ENCODE measurements around the gene ROBO4. TPM values are rescaled to one million over a fixed set of nuclear protein-coding genes. Genes with fewer than 3 reads are reported as not detected.

ROBO4 gene
- total RNA-seq, 4 donors from 2014 or later, result 13.9 to 33.6 (median 23.4) TPM

DNA sequence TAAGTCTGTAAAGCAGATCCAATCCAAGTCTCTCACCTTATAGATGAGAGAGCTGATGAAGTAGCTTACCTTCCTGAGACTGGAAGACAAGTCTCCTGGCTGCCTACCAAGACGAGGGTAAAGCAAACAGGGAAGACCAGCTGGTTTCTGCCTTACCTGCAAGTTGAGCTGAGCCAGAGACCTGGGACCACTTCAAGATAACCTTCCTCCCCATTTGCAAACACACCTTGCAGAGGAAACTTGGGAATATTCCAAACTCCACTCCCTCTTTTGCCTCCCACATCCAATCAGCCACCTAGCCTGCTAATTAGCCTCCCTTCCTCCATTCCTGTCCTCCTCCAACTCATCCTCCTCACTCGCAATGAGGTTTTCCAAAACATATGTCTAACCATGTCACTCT is 55.8 kb downstream of the ROBO4 start:
- no peaks in the 10 kb centered on the region for H3K9me3 ChIP-seq
- peaks cover 0 to 34% (median 20%) of the 10 kb centered on the region in 3 donors for H3K4me1 ChIP-seq
- peaks cover 93% of the 10 kb centered on the region for H3K27me3 ChIP-seq
- 44 to 74% methylated on average over 1 to 2 of the region's 2 CpGs for WGBS, 2 donors (ENCODE audit: low coverage in 1 of 2)
- no peak overlapping the region for H3K27ac ChIP-seq
- no peaks in the 10 kb centered on the region for H3K36me3 ChIP-seq
- TF ChIP-seq POLR2A (IDR thresholded peaks at IDR 0.05) (no peak), POLR2AphosphoS5 (IDR thresholded peaks at IDR 0.05) (no peak), EP300 (IDR thresholded peaks at IDR 0.05) (no peak)
- TF ChIP-seq, protein P1, sequence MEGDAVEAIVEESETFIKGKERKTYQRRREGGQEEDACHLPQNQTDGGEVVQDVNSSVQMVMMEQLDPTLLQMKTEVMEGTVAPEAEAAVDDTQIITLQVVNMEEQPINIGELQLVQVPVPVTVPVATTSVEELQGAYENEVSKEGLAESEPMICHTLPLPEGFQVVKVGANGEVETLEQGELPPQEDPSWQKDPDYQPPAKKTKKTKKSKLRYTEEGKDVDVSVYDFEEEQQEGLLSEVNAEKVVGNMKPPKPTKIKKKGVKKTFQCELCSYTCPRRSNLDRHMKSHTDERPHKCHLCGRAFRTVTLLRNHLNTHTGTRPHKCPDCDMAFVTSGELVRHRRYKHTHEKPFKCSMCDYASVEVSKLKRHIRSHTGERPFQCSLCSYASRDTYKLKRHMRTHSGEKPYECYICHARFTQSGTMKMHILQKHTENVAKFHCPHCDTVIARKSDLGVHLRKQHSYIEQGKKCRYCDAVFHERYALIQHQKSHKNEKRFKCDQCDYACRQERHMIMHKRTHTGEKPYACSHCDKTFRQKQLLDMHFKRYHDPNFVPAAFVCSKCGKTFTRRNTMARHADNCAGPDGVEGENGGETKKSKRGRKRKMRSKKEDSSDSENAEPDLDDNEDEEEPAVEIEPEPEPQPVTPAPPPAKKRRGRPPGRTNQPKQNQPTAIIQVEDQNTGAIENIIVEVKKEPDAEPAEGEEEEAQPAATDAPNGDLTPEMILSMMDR (IDR thresholded peaks at IDR 0.05), result no peak
- no peak overlapping the region for H3K4me3 ChIP-seq
- ATAC-seq, result no peak

DNA sequence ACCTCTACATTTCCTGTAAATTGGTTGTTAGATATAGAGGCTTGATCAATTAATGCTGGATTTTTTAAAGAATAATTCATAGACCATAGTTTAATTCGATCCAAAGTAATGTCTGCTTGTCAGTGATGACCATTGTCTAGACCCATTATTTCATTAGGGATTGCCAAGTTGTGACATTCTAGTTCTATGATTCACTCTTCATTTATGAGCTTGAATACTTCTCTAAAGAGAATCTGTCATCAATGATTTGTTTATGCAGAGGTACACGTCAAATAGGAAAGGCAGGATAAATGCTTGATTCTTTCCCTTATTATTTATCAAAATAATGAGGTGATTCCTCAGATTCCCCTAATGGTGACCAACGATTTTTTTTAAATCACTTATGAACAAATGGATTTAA is 56.5 kb downstream of the ROBO4 start:
- ATAC-seq, result no peak
- peaks cover 87% of the 10 kb centered on the region for H3K27me3 ChIP-seq

DNA sequence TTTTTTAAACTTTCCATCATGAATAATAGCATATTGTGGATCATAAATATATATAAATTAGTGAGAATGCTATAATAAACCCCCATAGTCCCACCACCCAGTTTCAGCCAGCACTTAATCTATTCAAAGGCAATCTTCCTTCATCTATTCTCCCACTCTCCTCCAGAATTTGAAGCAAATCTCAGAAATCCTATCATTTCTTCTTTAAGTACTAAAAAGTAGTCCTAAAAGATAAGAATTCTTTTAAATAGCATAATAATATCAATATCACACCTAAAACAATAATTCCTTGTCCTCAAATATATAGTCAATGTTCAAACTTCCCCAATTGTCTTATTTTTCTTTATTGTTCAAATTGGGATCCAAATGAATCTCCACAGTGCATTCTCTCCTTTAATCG is 57.0 kb downstream of the ROBO4 start:
- H3K27me3 ChIP-seq, result peaks cover 81% of the 10 kb centered on the region

More for the DNA sequence above, 56.5 kb downstream of the ROBO4 start:
- no peaks in the 10 kb centered on the region for H3K36me3 ChIP-seq
- 39 to 46% methylated on average over 3 of the region's 3 CpGs for WGBS, 2 donors (ENCODE audit: low coverage in 1 of 2)
- no peak for TF ChIP-seq POLR2A (IDR thresholded peaks at IDR 0.05)
- TF ChIP-seq EP300 (IDR thresholded peaks at IDR 0.05), result no peak
- TF ChIP-seq POLR2AphosphoS5 (IDR thresholded peaks at IDR 0.05), result no peak
- TF ChIP-seq, protein P1 (IDR thresholded peaks at IDR 0.05), result no peak
- no peaks in the 10 kb centered on the region for H3K9me3 ChIP-seq
- peaks cover 0 to 38% (median 20%) of the 10 kb centered on the region in 3 donors for H3K4me1 ChIP-seq
- no peak overlapping the region for H3K27ac ChIP-seq
- H3K4me3 ChIP-seq, result no peak overlapping the region

DNA sequence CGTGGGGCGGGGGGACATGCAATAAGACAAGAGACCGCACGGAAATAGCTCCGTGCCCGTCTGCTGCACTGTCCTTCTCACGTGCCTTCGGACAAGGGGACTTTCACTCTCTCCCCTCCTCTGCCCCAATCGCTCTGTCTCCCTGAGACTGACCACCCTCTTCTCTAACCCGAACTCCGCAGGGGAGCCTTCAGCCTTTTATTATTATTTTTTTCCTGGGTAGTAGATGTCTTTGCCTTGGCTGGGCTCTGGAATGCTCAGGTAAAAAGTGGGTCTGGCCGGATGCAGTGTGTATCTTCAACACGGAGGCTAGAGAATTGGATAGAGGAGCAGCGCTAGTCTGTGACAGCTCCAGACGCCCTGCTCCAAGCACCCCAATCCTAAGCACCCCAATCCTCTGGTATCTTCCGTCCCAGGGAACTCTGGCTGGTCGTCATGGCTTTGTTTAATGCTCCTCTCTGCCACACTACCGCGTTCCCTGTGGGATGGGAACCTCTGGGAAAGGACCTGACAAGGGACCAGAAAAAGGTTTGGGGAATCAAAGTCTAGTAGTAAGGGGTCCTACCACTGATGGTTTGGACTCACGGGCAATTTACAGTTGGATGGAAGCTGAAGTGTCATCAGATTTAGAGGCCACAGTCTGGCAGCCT is 57.6 kb downstream of the ROBO4 start:
- no peak overlapping the region for H3K27ac ChIP-seq
- peaks cover 76% of the 10 kb centered on the region for H3K27me3 ChIP-seq
- H3K9me3 ChIP-seq, result no peaks in the 10 kb centered on the region
- peak overlapping the region in 1 of 2 donors; percentile 46 for H3K4me3 ChIP-seq
- TF ChIP-seq, protein P1 (IDR thresholded peaks at IDR 0.05), result no peak
- TF ChIP-seq POLR2A (IDR thresholded peaks at IDR 0.05), result no peak
- TF ChIP-seq EP300 (IDR thresholded peaks at IDR 0.05), result no peak
- TF ChIP-seq POLR2AphosphoS5 (IDR thresholded peaks at IDR 0.05), result no peak
- H3K4me1 ChIP-seq, result peaks cover 0 to 40% (median 20%) of the 10 kb centered on the region in 3 donors
- no peak for ATAC-seq
- H3K36me3 ChIP-seq, result no peaks in the 10 kb centered on the region
- 8% methylated on average over 11 of the region's 20 CpGs; no CpG with 5 or more reads in 1 of the 2 donors for WGBS, 2 donors (ENCODE audit: low coverage in 1 of 2)

More for the DNA sequence above, 57.0 kb downstream of the ROBO4 start:
- no peak for TF ChIP-seq POLR2AphosphoS5 (IDR thresholded peaks at IDR 0.05)
- TF ChIP-seq EP300 (IDR thresholded peaks at IDR 0.05), result no peak
- TF ChIP-seq, protein P1 (IDR thresholded peaks at IDR 0.05), result no peak
- TF ChIP-seq POLR2A (IDR thresholded peaks at IDR 0.05), result no peak
- ATAC-seq, result no peak
- no peak overlapping the region for H3K4me3 ChIP-seq
- no peaks in the 10 kb centered on the region for H3K9me3 ChIP-seq
- H3K36me3 ChIP-seq, result no peaks in the 10 kb centered on the region
- 50 to 68% methylated on average over 1 of the region's 1 CpG for WGBS, 2 donors (ENCODE audit: low coverage in 1 of 2)
- H3K4me1 ChIP-seq, result peaks cover 0 to 40% (median 20%) of the 10 kb centered on the region in 3 donors
- no peak overlapping the region for H3K27ac ChIP-seq
